Nephron (organoid): ENCODE data around the gene BCL11B.

ENCODE experiments used
- H3K27ac Mint-ChIP-seq, 3 experiments: 2 replicates each; pipeline ENCODE4 v1.8.0; 2020; ENCODE audit warnings: mixed read lengths in 3 of 3, mild to moderate bottlenecking in 2 of 3, moderate library complexity in 1 of 3
- H3K27me3 Mint-ChIP-seq: 2 replicates; pipeline ENCODE4 v1.8.0; 2021; ENCODE audit warnings: low read depth, mild to moderate bottlenecking, moderate library complexity, mixed read lengths
- H3K36me3 Mint-ChIP-seq: 2 replicates; pipeline ENCODE4 v1.8.0; 2020; ENCODE audit warnings: low read depth, mixed read lengths
- H3K4me1 Mint-ChIP-seq: 2 replicates; pipeline ENCODE4 v1.8.0; 2020; ENCODE audit warnings: mixed read lengths
- H3K4me3 Mint-ChIP-seq, 3 experiments: 2 replicates each; pipeline ENCODE4 v1.8.0; 2020; ENCODE audit warnings: mild to moderate bottlenecking in 3 of 3, mixed read lengths in 3 of 3, moderate library complexity in 2 of 3
- H3K9me3 Mint-ChIP-seq: 2 replicates; pipeline ENCODE4 v1.8.0; 2020; ENCODE audit warnings: mixed read lengths
- CTCF ChIP-seq, 3 experiments: fragments of 200-600 bp; sonication (generic); IDR thresholded peaks; one replicate each; pipeline ENCODE4 v1.5.0; 2021; ENCODE audit warnings: antibody characterized with exemption in 3 of 3; ENCODE audit not compliant: unreplicated experiment in 3 of 3

BCL11B gene

GRCh38 chr14:99177046-99177655 lies 94.8 kb downstream of the BCL11B start:
- no peaks in the 10 kb centered on the region for H3K9me3 Mint-ChIP-seq
- peaks cover 25% of the 10 kb centered on the region for H3K4me1 Mint-ChIP-seq
- H3K4me3 Mint-ChIP-seq = no peak overlapping the region
- no peaks in the 10 kb centered on the region for H3K27me3 Mint-ChIP-seq
- no peak overlapping the region for H3K27ac Mint-ChIP-seq
- no peak for TF ChIP-seq CTCF (IDR thresholded peaks at IDR 0.05; ENCODE audit: unreplicated experiment in 3 of 3)
- peaks cover 9% of the 10 kb centered on the region for H3K36me3 Mint-ChIP-seq

GRCh38 chr14:99176156-99176945 lies 95.6 kb downstream of the BCL11B start:
- Mint-ChIP-seq H3K4me1 (peaks cover 25% of the 10 kb centered on the region), H3K36me3 (peaks cover 9% of the 10 kb centered on the region), H3K4me3 (no peak overlapping the region), H3K9me3 (no peaks in the 10 kb centered on the region), H3K27me3 (no peaks in the 10 kb centered on the region), H3K27ac (no peak overlapping the region)
- no peak for TF ChIP-seq CTCF (IDR thresholded peaks at IDR 0.05; ENCODE audit: unreplicated experiment in 3 of 3)

GRCh38 chr14:99175331-99176155 lies 96.5 kb downstream of the BCL11B start:
- Mint-ChIP-seq H3K36me3 (peaks cover 9% of the 10 kb centered on the region), H3K27ac (no peak overlapping the region), H3K4me3 (no peak overlapping the region), H3K9me3 (no peaks in the 10 kb centered on the region), H3K27me3 (no peaks in the 10 kb centered on the region), H3K4me1 (peaks cover 25% of the 10 kb centered on the region)
- no peak for TF ChIP-seq CTCF (IDR thresholded peaks at IDR 0.05; ENCODE audit: unreplicated experiment in 3 of 3)

GRCh38 chr14:99174770-99175319 lies 97.2 kb downstream of the BCL11B start:
- Mint-ChIP-seq H3K27me3 (no peaks in the 10 kb centered on the region), H3K27ac (no peak overlapping the region), H3K9me3 (no peaks in the 10 kb centered on the region), H3K4me1 (peaks cover 21% of the 10 kb centered on the region), H3K4me3 (no peak overlapping the region), H3K36me3 (peaks cover 9% of the 10 kb centered on the region)
- no peak for TF ChIP-seq CTCF (IDR thresholded peaks at IDR 0.05; ENCODE audit: unreplicated experiment in 3 of 3)

- no peak overlapping the region for H3K27ac Mint-ChIP-seq
- no peaks in the 10 kb centered on the region for H3K9me3 Mint-ChIP-seq
- peaks cover 21% of the 10 kb centered on the region for H3K4me1 Mint-ChIP-seq
- no peak for TF ChIP-seq CTCF (IDR thresholded peaks at IDR 0.05; ENCODE audit: unreplicated experiment in 3 of 3)
- H3K4me3 Mint-ChIP-seq = no peak overlapping the region
- H3K27me3 Mint-ChIP-seq = no peaks in the 10 kb centered on the region
- H3K36me3 Mint-ChIP-seq = peaks cover 9% of the 10 kb centered on the region
Measured at GRCh38 chr14:99174081-99174769, 97.8 kb downstream of the BCL11B start.
